T-cell (primary cell): ENCODE data around the gene RBL1. TPM values are rescaled to one million over a fixed set of nuclear protein-coding genes. Genes with fewer than 3 reads are reported as not detected.
"Not testable (repeated sequence)": the region's sequence is repeated elsewhere in the genome, so short reads cannot be mapped to it uniquely, and the experiment has no call there.

Experiments
- ATAC-seq, 4 experiments: fragments of 200-7000 bp in 3 of 4; fragments of 150-1000 bp in 1 of 4; cut with Tn5 transposase; replicated peaks in 1 of 4; 1 replicate in 3 of 4; 2 replicates in 1 of 4; pipeline ENCODE4 v1.10.0; 2021; ENCODE audit warnings: moderate library complexity in 3 of 4, mild to moderate bottlenecking in 2 of 4, moderate number of reproducible peaks in 1 of 4
- CTCF ChIA-PET, 2 donors: fragments of 300-600 bp; sonication (Branson Sonifier 250); formaldehyde crosslinking; loops; one replicate each; lab custom pipeline; 2022; ENCODE audit warnings: antibody characterized with exemption in 2 of 2; lab: Charles Lee
- POLR2A ChIA-PET, 2 donors: fragments of 300-600 bp; sonication (Branson Sonifier 250); formaldehyde crosslinking; loops; one replicate each; lab custom pipeline; 2022; ENCODE audit warnings: antibody characterized with exemption in 2 of 2; lab: Charles Lee
- DNase-seq, 35 experiments: peaks; one replicate each; pipeline versions ENCODE4 v3.0.0 to v3.0.0-alpha.2; 2013 to 2023
- H3K27ac ChIP-seq: one replicate; pipeline ENCODE4 v1.5.1; 2013; ENCODE audit warnings: low read length
- H3K27me3 ChIP-seq, 2 experiments: replicated peaks in 1 of 2; 1 replicate in 1 of 2; 2 replicates in 1 of 2; pipeline versions ENCODE4 v1.6.1 to v1.7.0; 2013; ENCODE audit warnings: low read length in 1 of 2, mixed read lengths in 1 of 2; ENCODE audit not compliant: control insufficient read depth in 2 of 2, insufficient read depth in 2 of 2; ENCODE audit errors: extremely low read depth in 1 of 2
- H3K36me3 ChIP-seq, 2 donors: 1 replicate in 1 of 2; 2 replicates in 1 of 2; pipeline versions ENCODE4 v1.6.1 to v1.7.0; 2013; ENCODE audit warnings: low read length in 1 of 2; ENCODE audit not compliant: control insufficient read depth in 2 of 2, insufficient read depth in 1 of 2; ENCODE audit errors: extremely low read depth in 1 of 2
- H3K4me1 ChIP-seq, 2 experiments: 1 replicate in 1 of 2; 2 replicates in 1 of 2; pipeline versions ENCODE4 v1.6.1 to v1.7.0; 2013; ENCODE audit warnings: low read length in 2 of 2, mixed read lengths in 1 of 2; ENCODE audit not compliant: insufficient read depth in 2 of 2, control insufficient read depth in 1 of 2; ENCODE audit errors: extremely low read depth in 1 of 2
- H3K4me3 ChIP-seq, 2 donors: 1 replicate in 1 of 2; 2 replicates in 1 of 2; pipeline versions ENCODE4 v1.5.1 to v1.7.0; 2013; ENCODE audit warnings: mild to moderate bottlenecking in 2 of 2, low read length in 1 of 2, moderate library complexity in 1 of 2; ENCODE audit not compliant: control insufficient read depth in 1 of 2; ENCODE audit errors: extremely low read depth in 1 of 2
- H3K9me3 ChIP-seq: 2 replicates; pipeline ENCODE4 v1.7.0; 2013
- H3K27ac Mint-ChIP-seq, 2 donors: one replicate each; pipeline ENCODE4 v1.8.0; 2020 to 2021; ENCODE audit warnings: mild to moderate bottlenecking in 2 of 2, mixed read lengths in 2 of 2
- H3K27me3 Mint-ChIP-seq, 2 donors: one replicate each; pipeline ENCODE4 v1.8.0; 2021 to 2022; ENCODE audit warnings: mixed read lengths in 2 of 2
- H3K36me3 Mint-ChIP-seq: one replicate; pipeline ENCODE4 v1.8.0; 2021; ENCODE audit warnings: mixed read lengths
- H3K4me1 Mint-ChIP-seq, 3 donors: one replicate each; pipeline ENCODE4 v1.8.0; 2020 to 2022; ENCODE audit warnings: mixed read lengths in 3 of 3, mild to moderate bottlenecking in 1 of 3
- H3K4me3 Mint-ChIP-seq, 3 donors: one replicate each; pipeline ENCODE4 v1.8.0; 2020 to 2022; ENCODE audit warnings: mild to moderate bottlenecking in 3 of 3, mixed read lengths in 3 of 3, moderate library complexity in 3 of 3
- H3K9me3 Mint-ChIP-seq, 3 donors: one replicate each; pipeline ENCODE4 v1.8.0; 2020 to 2022; ENCODE audit warnings: mixed read lengths in 3 of 3
- WGBS: methylation state at CpG from one replicate; pipeline ENCODE4 v1.1.5; 2013; ENCODE audit warnings: missing lambda C conversion rate; ENCODE audit not compliant: insufficient coverage; 5-methylcytosine and 5-hydroxymethylcytosine counted together
- total RNA-seq, 35 experiments: library from RNA in 6 of 35; stranded (reverse) in 6 of 35; fragments of 120-200 nt in 1 of 35; gene quantifications; one replicate each; pipeline versions ENCODE4 v1.2.1 to v1.2.4 and lab custom pipeline; 2013 to 2026

Gene RBL1
- total RNA-seq, 5 donors from 2014 or later (not counting 1 experiment from before 2014, with no cell fraction given) = 24.3 to 29.7 (median 28.2) TPM

GRCh38 chr20:36998652-36999051 is 97.1 kb downstream of the RBL1 start:
- ChIA-PET POLR2A (interaction anchor here (0.5 to 0.8 kb wide), 4 partner anchors 10 to 1424 kb away, joined by 3 to 8 read pairs (median 3); no protein-coding TSS in a partner anchor), CTCF (interaction anchor here (0.7 to 1.1 kb wide), 3 partner anchors 9 to 156 kb away, joined by 3 to 5 read pairs (median 4); no protein-coding TSS in a partner anchor)
- no CpG with 5 or more reads among the region's 7 CpGs for WGBS
- H3K4me3 Mint-ChIP-seq = peak overlapping the region in 2 of 3 donors; percentile 4 to 37
- Histone ChIP-seq H3K27ac (peak overlapping the region; percentile 57), H3K36me3 (peaks cover 0 to 21% of the 10 kb centered on the region in 2 donors), H3K4me3 (no peak overlapping the region), H3K27me3 (no peaks in the 10 kb centered on the region), H3K4me1 (peaks cover 0 to 4% of the 10 kb centered on the region in 2 experiments), H3K9me3 (no peaks in the 10 kb centered on the region)
- H3K36me3 Mint-ChIP-seq = peaks cover 46% of the 10 kb centered on the region
- ATAC-seq (peak in 2 of 4 experiments; percentile 35 to 94), DNase-seq (peak in 26 of 35 experiments; percentile 8 to 62 (median 30))
- H3K9me3 Mint-ChIP-seq = no peaks in the 10 kb centered on the region
- H3K27ac Mint-ChIP-seq = peak overlapping the region; percentile 93 to 94
- H3K27me3 Mint-ChIP-seq = no peaks in the 10 kb centered on the region
- H3K4me1 Mint-ChIP-seq = peaks cover 11 to 27% (median 13%) of the 10 kb centered on the region in 3 donors

GRCh38 chr20:36997121-36997520 is 98.7 kb downstream of the RBL1 start:
- no peak overlapping the region for H3K27ac ChIP-seq
- ChIA-PET POLR2A (no interaction called here), CTCF (interaction anchor here in 1 of 2 donors (0.9 kb wide), 1 partner anchor 18 kb away, joined by 4 read pairs; no protein-coding TSS in a partner anchor)
- no peaks in the 10 kb centered on the region for H3K27me3 ChIP-seq
- peaks cover 11 to 29% (median 11%) of the 10 kb centered on the region in 3 donors for H3K4me1 Mint-ChIP-seq
- no peak overlapping the region for H3K4me3 ChIP-seq
- peaks cover 0 to 10% of the 10 kb centered on the region in 2 donors for H3K36me3 ChIP-seq
- H3K36me3 Mint-ChIP-seq = peaks cover 41% of the 10 kb centered on the region
- no CpG with 5 or more reads among the region's 1 CpG for WGBS
- peaks cover 0 to 4% of the 10 kb centered on the region in 2 experiments for H3K4me1 ChIP-seq
- DNase-seq = no peak
- H3K4me3 Mint-ChIP-seq = no peak overlapping the region
- no peaks in the 10 kb centered on the region for H3K27me3 Mint-ChIP-seq
- ATAC-seq = no peak
- peaks cover 0 to 8% (median 6%) of the 10 kb centered on the region in 3 donors for H3K9me3 Mint-ChIP-seq
- H3K27ac Mint-ChIP-seq = peak overlapping the region; percentile 61
- H3K9me3 ChIP-seq = no peaks in the 10 kb centered on the region

GRCh38 chr20:36994221-36994620 is 101.6 kb downstream of the RBL1 start:
- not testable (repeated sequence) for H3K27me3 ChIP-seq, H3K4me3 ChIP-seq, H3K9me3 Mint-ChIP-seq, H3K27ac ChIP-seq, DNase-seq, ATAC-seq, H3K27me3 Mint-ChIP-seq, H3K9me3 ChIP-seq, H3K4me3 Mint-ChIP-seq
- ChIA-PET POLR2A (interaction anchor here in 1 of 2 donors (0.6 kb wide), 1 partner anchor 21 kb away, joined by 3 read pairs; no protein-coding TSS in a partner anchor), CTCF (interaction anchor here in 1 of 2 donors (0.6 kb wide), 1 partner anchor 159 kb away, joined by 3 read pairs; no protein-coding TSS in a partner anchor)
- peaks cover 31 to 48% (median 32%) of the 10 kb centered on the region in 3 donors for H3K4me1 Mint-ChIP-seq
- H3K36me3 Mint-ChIP-seq = peaks cover 41% of the 10 kb centered on the region
- WGBS = 97% methylated on average over 3 of the region's 4 CpGs
- peaks cover 2 to 16% of the 10 kb centered on the region in 2 experiments for H3K4me1 ChIP-seq
- H3K27ac Mint-ChIP-seq = peak overlapping the region in 1 of 2 donors; percentile 68
- H3K36me3 ChIP-seq = peaks cover 0 to 10% of the 10 kb centered on the region in 2 donors

GRCh38 chr20:36992802-36993334 is 102.9 kb downstream of the RBL1 start:
- no peaks in the 10 kb centered on the region for H3K27me3 Mint-ChIP-seq
- peaks cover 30% of the 10 kb centered on the region for H3K36me3 Mint-ChIP-seq
- H3K4me3 Mint-ChIP-seq = no peak overlapping the region
- H3K36me3 ChIP-seq = peaks cover 0 to 6% of the 10 kb centered on the region in 2 donors
- POLR2A ChIA-PET = interaction anchor here in 1 of 2 donors (0.6 kb wide), 1 partner anchor 11 kb away, joined by 4 read pairs; no protein-coding TSS in a partner anchor
- H3K4me3 ChIP-seq = no peak overlapping the region
- H3K9me3 ChIP-seq = no peaks in the 10 kb centered on the region
- 100% methylated on average over 1 of the region's 4 CpGs for WGBS
- CTCF ChIA-PET = no interaction called here
- H3K27ac ChIP-seq = no peak overlapping the region
- peaks cover 0 to 8% (median 6%) of the 10 kb centered on the region in 3 donors for H3K9me3 Mint-ChIP-seq
- DNase-seq (no peak), ATAC-seq (no peak)
- no peaks in the 10 kb centered on the region for H3K27me3 ChIP-seq
- peak overlapping the region; percentile 41 to 79 for H3K27ac Mint-ChIP-seq
- peaks cover 10 to 25% of the 10 kb centered on the region in 2 experiments for H3K4me1 ChIP-seq
- peaks cover 35 to 51% (median 39%) of the 10 kb centered on the region in 3 donors for H3K4me1 Mint-ChIP-seq

GRCh38 chr20:36991703-36992102 is 104.1 kb downstream of the RBL1 start:
- Mint-ChIP-seq H3K4me3 (no peak overlapping the region), H3K4me1 (peaks cover 39 to 52% (median 45%) of the 10 kb centered on the region in 3 donors), H3K9me3 (peaks cover 0 to 8% (median 6%) of the 10 kb centered on the region in 3 donors), H3K27ac (peak overlapping the region in 1 of 2 donors; percentile 76), H3K27me3 (no peaks in the 10 kb centered on the region), H3K36me3 (peaks cover 27% of the 10 kb centered on the region)
- ATAC-seq = no peak
- Histone ChIP-seq H3K4me1 (peaks cover 15 to 31% of the 10 kb centered on the region in 2 experiments), H3K27ac (no peak overlapping the region), H3K36me3 (peaks cover 0 to 6% of the 10 kb centered on the region in 2 donors), H3K27me3 (no peaks in the 10 kb centered on the region), H3K9me3 (no peaks in the 10 kb centered on the region), H3K4me3 (no peak overlapping the region)
- DNase-seq = no peak
- WGBS = 100% methylated on average over 2 of the region's 3 CpGs
- ChIA-PET POLR2A (interaction anchor here in 1 of 2 donors (0.6 to 0.7 kb wide), 3 partner anchors 17 to 370 kb away, joined by 4 to 5 read pairs (median 4); partner anchors contain the start of gene RBL1), CTCF (no interaction called here)

- Mint-ChIP-seq H3K9me3 (peaks cover 0 to 8% (median 6%) of the 10 kb centered on the region in 3 donors), H3K27me3 (no peaks in the 10 kb centered on the region), H3K36me3 (peaks cover 14% of the 10 kb centered on the region), H3K4me1 (peaks cover 41 to 49% (median 45%) of the 10 kb centered on the region in 3 donors), H3K4me3 (no peak overlapping the region), H3K27ac (peak overlapping the region; percentile 57 to 89)
- CTCF ChIA-PET = no interaction called here
- DNase-seq (no peak), ATAC-seq (no peak)
- no peak overlapping the region for H3K4me3 ChIP-seq
- H3K9me3 ChIP-seq = no peaks in the 10 kb centered on the region
- WGBS = 85% methylated on average over 2 of the region's 6 CpGs
- POLR2A ChIA-PET = no interaction called here
- H3K4me1 ChIP-seq = peaks cover 15 to 31% of the 10 kb centered on the region in 2 experiments
- peaks cover 0 to 2% of the 10 kb centered on the region in 2 donors for H3K36me3 ChIP-seq
- H3K27me3 ChIP-seq = no peaks in the 10 kb centered on the region
- H3K27ac ChIP-seq = no peak overlapping the region
These were observed 106.0 kb downstream of the RBL1 start for GRCh38 chr20:36989797-36990196.
